Adrenal gland (tissue), 5 donors: Measurements from ENCODE around the gene DHRS7B.

Experiments used
- CTCF ChIP-seq, 6 experiments: fragments of 450-650 bp in 4 of 6; fragments of 200-600 bp in 2 of 6; sonication (generic) in 1 of 6; IDR thresholded peaks; 1 replicate in 5 of 6; 2 replicates in 1 of 6; pipeline versions ENCODE4 v1.5.1 to v1.8.0; 2016 to 2021; ENCODE audit warnings: antibody characterized with exemption in 6 of 6, mild to moderate bottlenecking in 2 of 6, moderate library complexity in 1 of 6
- POLR2A ChIP-seq, 2 donors: fragments of 450-650 bp; IDR thresholded peaks; one replicate each; pipeline ENCODE4 v1.6.1; 2017; ENCODE audit warnings: antibody characterized with exemption in 2 of 2, mild to moderate bottlenecking in 2 of 2, moderate library complexity in 1 of 2
- donor health status: DM: no; HTN: no; CAD: no.

GRCh38 chr17:21232033-21232749 lies 105.4 kb downstream of the DHRS7B start:
- TF ChIP-seq POLR2A (IDR thresholded peaks at IDR 0.05) (no peak), CTCF (IDR thresholded peaks at IDR 0.05) (no peak)
